HG02852 (cell line): ENCODE results near the gene UBAP2.
"Not testable (repeated sequence)": the region's sequence is repeated elsewhere in the genome, so short reads cannot be mapped to it uniquely, and the experiment has no call there.

ENCODE experiments used
- ATAC-seq: cut with Tn5 transposase; IDR thresholded peaks from one replicate; pipeline ENCODE4 v1.9.1; 2021; ENCODE audit warnings: mild to moderate bottlenecking, moderate library complexity; ENCODE audit not compliant: unreplicated experiment

Gene UBAP2

DNA sequence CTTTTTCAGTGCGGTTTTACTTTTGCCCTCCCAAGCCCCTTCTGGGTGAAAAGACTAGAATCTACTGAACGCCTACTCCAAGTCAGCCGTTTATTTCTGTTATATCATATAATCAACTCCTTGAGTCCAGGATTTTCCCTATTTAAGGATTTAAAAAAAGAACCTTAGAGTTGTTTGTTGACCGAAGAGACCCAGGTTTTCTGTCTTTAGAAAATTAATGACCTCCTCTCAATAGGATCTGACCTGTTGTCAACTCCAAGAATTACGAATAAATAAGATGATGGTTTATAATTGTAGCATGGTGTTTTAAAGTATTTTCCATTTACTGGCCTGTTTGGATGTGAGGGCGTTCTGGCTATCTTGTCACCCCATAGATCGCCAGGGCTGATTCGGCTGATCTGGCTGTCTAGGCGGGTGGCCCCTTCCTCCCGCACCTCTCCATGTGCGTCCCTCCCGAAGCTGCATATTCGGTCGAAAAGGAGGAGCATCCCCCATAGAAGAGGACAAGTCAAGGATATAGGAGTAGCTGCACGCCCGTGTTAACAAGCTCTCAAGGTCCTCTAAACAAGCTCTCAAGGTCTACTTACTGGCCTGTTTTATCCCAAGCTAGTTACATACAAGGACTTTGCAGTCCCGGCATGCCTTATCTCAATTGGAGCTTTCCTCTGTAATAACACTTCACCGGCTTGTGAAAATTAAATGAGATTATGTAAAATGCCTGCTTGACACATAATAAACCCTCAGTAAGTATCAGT, 1.1 kb upstream of the UBAP2 start:
- no peak for ATAC-seq

DNA sequence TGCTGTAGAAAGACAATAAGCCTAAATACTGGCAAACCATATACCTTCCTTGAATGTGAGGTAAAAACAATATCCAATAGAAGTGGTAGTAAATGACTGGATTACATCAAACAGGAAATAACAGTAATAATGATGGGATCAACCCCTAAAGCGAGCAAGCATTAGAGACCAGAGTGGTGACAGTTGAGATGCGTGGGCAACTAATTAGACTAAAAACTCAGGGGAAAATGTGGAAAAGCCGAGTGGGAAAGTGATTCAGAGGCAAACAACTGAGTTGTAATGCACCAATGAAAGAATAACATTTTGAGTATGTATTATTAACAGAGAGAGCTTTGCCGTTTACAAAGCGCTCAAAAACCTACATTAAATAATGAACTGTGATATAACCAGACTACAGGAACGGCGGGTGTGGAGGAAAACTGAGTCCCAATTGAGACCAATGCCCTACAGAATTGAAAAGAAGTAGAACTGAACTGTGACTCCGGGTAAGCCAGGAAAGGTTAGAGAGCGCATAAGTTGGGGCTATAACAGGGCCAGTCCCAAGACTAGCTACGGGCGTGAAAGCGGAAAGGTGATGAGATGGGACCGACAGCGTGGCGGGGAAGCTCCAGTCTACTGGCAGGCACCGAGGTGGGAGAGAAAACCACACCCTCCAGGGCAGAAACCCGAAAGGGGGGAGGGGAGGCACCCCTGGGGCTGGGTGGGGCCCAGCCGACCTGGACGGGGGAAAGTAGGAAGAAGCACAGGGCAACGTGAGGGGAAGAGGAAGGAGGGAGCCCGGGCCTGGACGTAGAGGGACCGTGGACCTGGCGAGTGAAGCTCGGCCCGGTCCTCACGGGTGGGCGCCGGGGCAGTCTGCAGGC, 592 bp downstream of the UBAP2 start:
- ATAC-seq: peak; percentile 24

DNA sequence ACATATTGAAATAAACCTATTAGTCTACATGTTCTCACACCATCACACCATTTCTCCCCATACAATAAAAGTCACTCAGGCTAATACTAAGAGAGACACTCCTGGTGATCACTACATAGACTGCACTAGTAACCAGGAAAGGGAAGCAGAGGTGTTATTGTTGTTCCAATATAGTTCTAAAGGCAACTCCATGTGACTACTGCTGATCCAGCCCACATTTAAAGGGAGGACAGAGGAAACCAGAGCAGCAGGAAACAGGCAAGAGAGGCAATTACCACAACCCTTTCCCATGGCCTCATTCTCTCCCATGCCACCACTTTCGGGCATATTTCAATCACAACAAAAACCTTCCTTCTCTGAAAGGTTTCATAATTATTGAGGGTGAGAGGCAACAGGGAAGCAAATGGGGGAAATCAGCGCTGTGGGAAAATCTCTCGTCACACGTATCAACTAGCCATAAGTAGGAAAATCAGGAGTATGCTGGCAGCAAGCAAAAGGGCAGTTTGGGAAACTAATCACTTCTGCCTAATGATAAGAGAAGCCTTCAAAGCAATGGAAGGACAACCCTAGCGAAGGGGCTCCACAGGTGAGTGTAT, 1.8 kb downstream of the UBAP2 start:
- no peak for ATAC-seq

DNA sequence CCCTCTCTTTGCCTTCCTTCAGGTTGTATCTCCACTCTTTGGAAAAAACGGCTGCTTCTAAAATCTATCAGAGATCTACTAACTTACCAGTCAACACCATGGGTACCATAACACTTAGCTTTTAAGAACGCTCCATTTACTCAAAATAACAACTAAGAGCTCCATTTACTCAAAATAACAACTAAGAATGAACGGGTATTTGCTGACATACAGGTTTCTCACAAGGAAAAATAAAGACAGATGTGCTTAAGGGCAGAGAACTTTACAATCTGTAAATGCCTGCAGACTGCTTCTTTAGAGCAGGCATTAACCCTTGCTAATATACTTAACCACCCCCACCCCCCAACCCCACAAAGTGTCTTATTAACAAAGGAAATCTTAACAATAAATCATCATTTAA, 2.8 kb downstream of the UBAP2 start:
- ATAC-seq: no peak

DNA sequence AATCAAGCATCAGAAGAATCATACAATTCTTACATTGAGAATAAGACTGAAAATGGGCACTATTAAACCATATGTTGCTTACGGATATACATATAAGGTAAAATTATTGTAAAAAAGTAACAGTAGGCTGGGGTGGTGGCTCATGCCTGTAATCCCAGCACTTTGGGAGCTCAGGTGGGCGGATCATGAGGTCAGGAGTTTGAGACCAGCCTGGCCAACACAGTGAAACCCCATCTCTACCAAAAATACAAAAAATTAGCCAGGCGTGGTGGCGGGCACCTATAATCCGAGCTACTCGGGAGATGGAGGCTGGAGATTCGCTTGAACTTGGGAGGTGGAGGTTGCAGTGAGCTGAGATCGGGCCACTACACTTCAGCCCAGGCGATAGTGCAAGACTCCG, 6.6 kb downstream of the UBAP2 start:
- ATAC-seq: not testable (repeated sequence)

DNA sequence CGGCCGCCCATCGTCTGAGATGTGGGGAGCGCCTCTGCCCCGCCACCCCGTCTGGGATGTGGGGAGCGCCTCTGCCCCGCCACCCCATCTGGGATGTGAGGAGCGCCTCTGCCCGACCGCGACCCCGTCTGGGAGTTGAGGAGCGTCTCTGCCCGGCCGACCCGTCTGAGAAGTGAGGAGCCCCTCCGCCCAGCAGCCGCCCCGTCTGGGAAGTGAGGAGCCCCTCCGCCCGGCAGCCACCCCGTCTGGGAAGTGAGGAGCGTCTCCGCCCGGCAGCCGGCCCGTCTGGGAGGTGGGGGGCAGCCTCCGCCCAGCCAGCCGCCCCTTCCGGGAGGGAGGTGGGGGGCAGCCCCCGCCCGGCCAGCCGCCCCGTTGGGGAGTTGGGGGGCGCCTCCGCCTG, 9.8 kb downstream of the UBAP2 start:
- ATAC-seq: not testable (repeated sequence)

DNA sequence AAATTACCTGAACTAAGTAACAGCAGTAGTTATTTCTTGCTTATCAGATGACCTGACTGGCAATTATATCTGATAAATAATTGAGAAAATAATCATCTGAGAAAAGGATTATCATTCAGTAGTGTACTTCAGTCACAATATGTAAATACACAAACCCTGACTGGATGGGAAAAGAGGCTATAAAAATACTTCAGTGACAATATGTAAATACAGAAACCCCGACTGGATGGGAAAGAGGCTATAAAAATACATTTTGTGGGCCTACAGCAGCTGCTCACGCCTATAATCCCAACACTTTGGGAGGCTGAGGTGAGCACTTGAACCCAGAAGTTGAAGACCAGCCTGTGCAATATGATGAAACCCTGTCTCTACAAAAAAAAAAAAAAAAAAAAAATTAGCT, 11.1 kb downstream of the UBAP2 start:
- no peak for ATAC-seq

DNA sequence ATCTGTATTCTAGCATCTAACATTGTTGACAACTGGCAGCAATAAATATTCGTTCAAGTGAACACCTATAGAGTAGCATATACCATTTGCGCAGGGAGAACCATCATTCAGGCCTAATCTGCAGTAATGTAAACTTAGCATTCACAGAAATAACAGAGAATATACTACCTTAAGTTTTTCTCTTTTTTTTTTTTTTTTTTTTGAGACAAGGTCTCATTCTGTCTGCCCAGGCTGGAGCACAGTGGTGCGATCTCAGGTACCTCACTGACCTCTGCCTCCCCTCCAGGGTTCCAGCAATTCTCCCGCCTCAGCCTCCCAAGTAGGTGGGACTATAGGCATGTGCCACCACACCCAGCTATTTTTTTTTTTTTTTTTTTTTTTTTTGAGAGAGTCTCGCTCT, 12.1 kb downstream of the UBAP2 start:
- no peak for ATAC-seq

DNA sequence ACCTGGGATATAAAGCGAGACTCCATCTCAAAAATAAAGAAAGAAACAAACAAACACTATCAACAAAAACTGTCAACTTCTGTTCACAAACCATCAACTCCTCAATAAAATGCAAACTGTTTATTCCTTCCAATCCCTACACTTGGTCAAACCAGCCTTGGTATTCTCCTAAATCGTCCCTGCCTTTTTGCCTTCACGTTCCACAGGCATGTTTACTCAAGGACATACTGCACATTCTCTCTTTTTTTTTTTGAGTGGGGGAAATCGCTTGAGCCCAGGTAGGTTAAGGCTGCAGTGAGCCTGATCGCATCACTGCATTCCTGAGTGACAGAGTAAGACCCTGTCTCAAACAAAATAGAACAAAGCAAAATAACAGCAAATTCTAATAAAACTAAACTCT, 13.0 kb downstream of the UBAP2 start:
- ATAC-seq: no peak

DNA sequence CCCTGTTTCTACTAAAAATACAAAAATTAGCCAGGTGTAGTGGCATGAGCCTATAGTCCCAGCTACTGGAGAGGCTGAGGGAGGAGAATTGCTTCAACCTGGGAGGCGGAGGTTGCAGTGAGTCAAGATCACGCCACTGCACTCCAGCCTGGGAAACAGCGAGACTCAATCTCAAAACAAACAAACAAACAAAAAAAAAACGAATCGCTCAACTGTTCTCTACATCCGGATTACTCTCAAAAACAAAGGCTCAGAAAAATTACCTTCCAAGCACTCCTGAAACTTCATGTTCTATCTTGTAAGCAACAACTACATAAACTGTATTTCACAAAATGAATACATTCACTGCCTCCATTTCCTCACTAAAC, 14.0 kb downstream of the UBAP2 start:
- no peak for ATAC-seq

DNA sequence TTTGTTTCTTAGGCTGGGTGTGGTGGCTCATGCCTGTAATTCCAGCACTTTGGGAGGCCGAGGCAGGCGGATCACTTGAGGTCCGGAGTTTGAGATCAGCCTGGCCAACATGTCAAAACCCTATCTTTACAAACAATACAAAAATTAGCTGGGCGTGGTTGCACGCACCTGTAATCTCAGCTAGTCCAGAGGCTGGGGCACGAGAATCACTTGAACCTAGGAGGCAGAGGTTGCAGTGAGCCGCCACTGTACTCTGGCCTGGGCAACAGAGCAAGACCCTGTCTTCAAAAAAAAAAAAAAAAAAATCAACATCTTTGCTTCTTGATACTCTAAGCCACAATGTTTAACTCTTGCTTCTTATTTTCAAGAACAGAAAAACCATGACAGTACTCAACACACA, 16.1 kb downstream of the UBAP2 start:
- ATAC-seq: no peak

DNA sequence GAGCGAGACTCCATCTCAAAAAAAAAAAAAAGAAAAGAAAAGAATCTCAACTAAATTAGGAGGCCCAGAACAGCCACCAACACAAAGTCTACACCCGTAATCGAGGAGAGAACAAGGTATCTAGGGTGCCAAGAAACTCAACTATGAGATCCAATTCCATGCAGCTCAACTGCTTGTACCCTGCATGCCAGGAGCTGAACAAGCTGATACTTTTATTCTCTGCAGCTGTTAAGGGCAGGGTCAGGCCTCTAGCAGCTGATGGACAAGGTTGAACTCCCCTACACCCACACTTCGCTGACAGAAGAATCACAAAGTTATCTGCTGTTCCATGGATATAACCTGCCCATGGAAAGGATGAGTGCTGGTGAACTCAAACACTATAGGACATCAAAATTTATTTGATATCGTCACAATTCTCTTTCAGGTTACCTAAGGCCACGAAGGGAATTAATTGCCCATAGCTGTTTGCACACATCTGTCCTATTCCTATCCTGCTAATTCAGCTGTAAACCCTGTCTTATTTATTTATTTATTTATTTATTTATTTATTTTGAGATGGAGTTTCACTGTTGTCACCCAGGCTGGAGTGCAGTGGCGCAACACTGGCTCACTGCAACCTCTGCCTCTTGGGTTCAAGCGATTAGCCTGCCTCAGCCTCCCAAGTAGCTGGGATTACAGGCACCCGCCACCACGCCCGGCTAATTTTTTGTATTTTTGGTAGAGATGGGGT, 20.7 kb downstream of the UBAP2 start:
- no peak for ATAC-seq

DNA sequence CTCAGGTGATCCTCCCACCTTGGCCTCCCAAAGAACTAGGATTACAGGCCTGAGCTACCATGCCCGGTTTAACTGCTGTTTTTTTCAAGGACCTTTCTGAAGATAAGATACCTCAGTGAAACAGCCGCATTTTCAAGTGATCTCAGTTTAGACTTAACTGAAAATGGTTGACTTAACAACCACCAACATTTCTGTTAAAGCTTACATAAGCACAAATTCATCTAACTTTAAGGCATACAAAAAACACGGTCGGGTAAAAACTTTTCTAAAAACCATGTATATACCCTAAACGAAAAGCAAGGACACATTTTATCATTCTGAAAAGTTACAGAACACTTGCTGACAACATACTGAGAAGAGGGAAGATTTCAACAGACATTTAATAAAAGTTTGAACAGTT, 22.9 kb downstream of the UBAP2 start:
- ATAC-seq: no peak

DNA sequence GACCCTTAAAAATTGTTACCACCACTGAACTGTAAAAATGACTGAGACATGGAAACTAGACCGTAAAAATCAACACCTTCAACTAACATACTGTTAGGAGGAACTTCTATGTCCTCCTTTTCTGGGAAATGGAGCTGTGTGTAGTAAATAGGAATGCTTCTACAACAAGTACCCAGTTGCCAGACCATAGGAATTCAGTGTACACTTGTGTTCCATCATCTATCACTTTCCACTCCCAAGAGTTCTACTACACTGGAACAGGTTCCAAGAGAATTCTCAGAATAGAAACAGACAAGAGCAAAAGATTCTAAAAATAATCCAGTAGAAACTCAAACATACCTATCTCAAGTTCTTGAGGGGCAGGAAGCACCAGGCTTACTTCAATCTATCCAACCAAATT, 23.6 kb downstream of the UBAP2 start:
- ATAC-seq: no peak

DNA sequence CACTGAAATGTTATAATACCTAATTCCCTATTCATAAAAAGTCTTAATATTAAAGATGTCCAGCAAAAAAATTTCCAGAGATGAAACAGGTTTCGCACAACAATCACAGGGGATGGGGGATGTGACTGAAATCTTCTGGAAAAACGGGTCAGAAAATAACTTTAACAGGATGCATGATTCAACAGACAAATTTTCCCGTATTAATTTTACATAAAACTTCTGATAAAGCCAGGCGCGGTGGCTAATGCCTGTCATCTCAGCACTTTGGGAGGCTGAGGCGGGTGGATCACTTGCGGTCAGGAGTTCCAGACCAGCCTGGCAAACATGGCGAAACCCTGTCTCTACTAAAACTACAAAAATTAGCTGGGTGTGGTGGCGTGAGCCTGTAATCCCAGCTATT, 24.2 kb downstream of the UBAP2 start:
- ATAC-seq: not testable (repeated sequence)

DNA sequence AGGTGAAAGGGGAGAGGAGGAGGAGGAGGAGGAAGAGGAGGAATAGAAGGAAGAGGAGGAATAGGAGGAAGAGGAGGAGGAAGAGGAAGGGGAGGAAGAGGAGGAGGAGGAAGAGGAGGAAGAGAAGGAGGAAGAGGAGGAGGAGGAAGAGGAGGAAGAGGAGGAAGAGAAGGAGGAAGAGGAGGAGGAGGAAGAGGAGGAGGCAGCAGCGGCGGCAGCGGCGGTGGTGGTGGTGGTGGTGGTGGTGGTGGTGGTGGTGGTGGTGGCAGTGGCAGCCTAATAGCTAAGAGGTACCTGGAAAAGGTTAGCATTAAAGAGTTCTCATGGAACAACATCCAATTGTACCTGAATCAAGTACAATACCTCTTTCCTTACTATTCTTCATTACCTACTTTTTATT, 32.5 kb downstream of the UBAP2 start:
- no peak for ATAC-seq

DNA sequence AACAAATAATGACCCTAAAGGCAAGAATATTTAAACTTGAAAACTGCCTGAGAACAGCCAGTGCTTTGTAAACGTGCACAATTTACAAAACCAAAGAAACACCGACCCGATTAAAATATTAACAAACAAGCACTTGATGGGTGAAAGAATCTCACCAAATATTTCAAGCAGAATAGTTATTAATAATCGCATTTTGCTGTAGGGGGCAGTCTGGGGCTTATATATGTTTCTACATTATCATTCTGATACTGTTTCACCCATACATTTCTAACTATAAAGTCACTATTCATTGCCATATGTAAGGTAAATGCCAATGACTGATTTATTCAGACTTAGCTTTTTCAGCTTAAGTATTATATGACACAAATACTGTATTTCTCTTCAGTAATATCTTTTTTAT, 37.7 kb downstream of the UBAP2 start:
- ATAC-seq: no peak

DNA sequence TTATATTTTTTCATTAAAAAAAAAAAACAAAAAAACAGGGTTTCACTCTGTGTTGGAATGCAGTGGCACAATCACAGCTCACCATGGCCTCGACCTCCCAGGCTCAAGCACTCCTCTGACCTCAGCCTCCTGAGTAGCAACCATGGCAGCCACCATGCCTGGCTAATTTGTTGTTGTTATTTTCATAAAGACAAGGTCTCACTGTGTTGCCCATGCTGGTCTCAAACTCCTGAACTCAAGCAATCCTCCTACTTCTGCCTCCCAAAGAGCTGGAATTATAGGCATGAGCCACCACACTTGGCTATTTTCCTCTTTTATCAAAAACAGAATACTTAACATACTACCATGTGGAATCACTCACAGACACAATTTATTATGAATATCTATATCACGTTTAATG, 46.7 kb downstream of the UBAP2 start:
- ATAC-seq: no peak

DNA sequence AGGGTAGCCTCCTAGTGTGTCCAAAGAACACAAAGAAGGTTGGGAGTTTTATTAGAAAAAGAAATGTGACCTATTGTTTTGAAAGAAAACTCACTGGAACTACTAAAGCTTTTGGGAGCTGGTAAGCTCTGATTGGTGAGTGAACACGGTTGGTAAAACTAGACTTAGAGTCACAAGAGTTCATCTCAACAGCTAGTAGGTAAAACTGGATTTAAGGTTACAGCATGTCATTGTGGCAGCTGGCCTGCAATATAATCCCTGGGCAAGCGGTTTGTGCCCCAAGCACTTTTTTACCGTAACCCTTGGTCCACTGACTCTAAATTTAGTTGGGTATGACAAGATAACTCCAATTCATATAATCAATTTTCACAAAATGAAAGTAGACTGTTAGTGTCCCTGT, 47.4 kb downstream of the UBAP2 start:
- no peak for ATAC-seq

DNA sequence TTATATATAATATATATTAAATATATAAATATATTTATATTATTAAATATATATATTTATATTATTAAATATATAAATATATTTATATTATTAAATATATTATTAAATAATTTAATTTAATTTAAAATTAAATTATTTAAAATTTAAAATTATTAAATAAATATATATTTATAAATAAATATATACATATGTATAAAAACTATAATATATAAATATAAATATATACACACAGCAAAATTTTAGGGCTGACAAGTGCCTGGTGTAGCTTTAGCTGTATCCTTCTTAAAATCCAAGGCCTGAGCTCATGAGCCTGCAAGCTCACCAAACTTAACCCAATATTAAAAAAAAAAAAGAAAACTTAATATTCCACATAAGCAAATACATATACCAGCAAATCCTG, 53.2 kb downstream of the UBAP2 start:
- ATAC-seq: no peak

DNA sequence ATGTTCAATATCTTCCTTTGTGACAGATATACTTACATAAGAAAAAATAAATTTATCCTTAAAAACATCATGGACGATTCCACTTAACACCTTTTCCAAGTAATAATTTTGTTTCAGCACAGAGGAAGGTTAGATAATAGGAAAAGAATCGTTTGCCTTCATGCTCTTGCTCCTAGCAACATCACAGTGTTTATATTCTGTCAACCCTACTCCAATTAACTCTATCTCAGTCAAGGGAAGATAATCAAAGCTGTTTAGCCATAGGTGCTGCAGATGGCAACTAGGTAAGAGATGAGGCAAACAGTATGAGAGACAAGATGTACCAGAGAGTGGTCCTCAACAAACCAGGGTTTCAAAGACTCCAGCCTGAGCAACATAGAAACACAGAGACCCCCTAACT, 55.6 kb downstream of the UBAP2 start:
- no peak for ATAC-seq
